ENCODE data around the gene CPA5.

Gene CPA5

GRCh38 chr7:130387628-130388403 is 43.2 kb downstream of the CPA5 start:
- Histone ChIP-seq H3K4me3 (no peak overlapping the region), H3K9me3 (no peaks in the 10 kb centered on the region), H3K27me3 (no peaks in the 10 kb centered on the region), H3K4me1 (peaks cover 0 to 14% (median 4%) of the 10 kb centered on the region in 4 donors), H3K36me3 (no peaks in the 10 kb centered on the region), H3K27ac (no peak overlapping the region)
- intact Hi-C loops (cut with DNase I; ENCODE audit: low total_unique reads): no loop called here
- TF ChIP-seq CTCF (IDR thresholded peaks at IDR 0.05): no peak
- DNase-seq: no peak

- no peaks in the 10 kb centered on the region for H3K36me3 ChIP-seq
- H3K27ac ChIP-seq: no peak overlapping the region
- no peaks in the 10 kb centered on the region for H3K27me3 ChIP-seq
- intact Hi-C loops (cut with DNase I; ENCODE audit: low total_unique reads): no loop called here
- peaks cover 0 to 23% (median 5%) of the 10 kb centered on the region in 4 donors for H3K4me1 ChIP-seq
- TF ChIP-seq CTCF (IDR thresholded peaks at IDR 0.05): no peak
- H3K9me3 ChIP-seq: no peaks in the 10 kb centered on the region
- DNase-seq: no peak
- H3K4me3 ChIP-seq: no peak overlapping the region
These were observed 44.1 kb downstream of the CPA5 start for GRCh38 chr7:130388671-130389070.

- no peak for DNase-seq
- no peaks in the 10 kb centered on the region for H3K9me3 ChIP-seq
These were observed 45.9 kb downstream of the CPA5 start for GRCh38 chr7:130390486-130390885.

GRCh38 chr7:130393101-130393561 is 48.5 kb downstream of the CPA5 start:
- peak overlapping the region; percentile 14 to 59 for H3K27ac ChIP-seq
- H3K4me1 ChIP-seq: peaks cover 0 to 54% (median 12%) of the 10 kb centered on the region in 4 donors
- H3K36me3 ChIP-seq: no peaks in the 10 kb centered on the region
- no peak for DNase-seq
- no peak overlapping the region for H3K4me3 ChIP-seq
- H3K27me3 ChIP-seq: no peaks in the 10 kb centered on the region
- H3K9me3 ChIP-seq: no peaks in the 10 kb centered on the region
- intact Hi-C loops (cut with DNase I; ENCODE audit: low total_unique reads): loop anchor here (10.0 kb wide), 1 partner anchor 118 kb away; no protein-coding TSS in a partner anchor
- TF ChIP-seq CTCF (IDR thresholded peaks at IDR 0.05): no peak

More at GRCh38 chr7:130390486-130390885, 45.9 kb downstream of the CPA5 start:
- H3K36me3 ChIP-seq: no peaks in the 10 kb centered on the region
- intact Hi-C loops (cut with DNase I; ENCODE audit: low total_unique reads): loop anchor here (10.0 kb wide), 1 partner anchor 116 kb away; no protein-coding TSS in a partner anchor
- no peaks in the 10 kb centered on the region for H3K27me3 ChIP-seq
- H3K4me1 ChIP-seq: peaks cover 0 to 27% (median 5%) of the 10 kb centered on the region in 4 donors
- TF ChIP-seq CTCF (IDR thresholded peaks at IDR 0.05): no peak
- H3K4me3 ChIP-seq: no peak overlapping the region
- H3K27ac ChIP-seq: no peak overlapping the region

- H3K9me3 ChIP-seq: no peaks in the 10 kb centered on the region
- no peak for TF ChIP-seq CTCF (IDR thresholded peaks at IDR 0.05)
- H3K27ac ChIP-seq: peak overlapping the region in 1 of 2 donors; percentile 81
- H3K4me1 ChIP-seq: peaks cover 0 to 61% (median 14%) of the 10 kb centered on the region in 4 donors
- no peaks in the 10 kb centered on the region for H3K36me3 ChIP-seq
- H3K4me3 ChIP-seq: no peak overlapping the region
- intact Hi-C loops (cut with DNase I; ENCODE audit: low total_unique reads): loop anchor here (10.0 kb wide), 1 partner anchor 119 kb away; no protein-coding TSS in a partner anchor
- no peaks in the 10 kb centered on the region for H3K27me3 ChIP-seq
- DNase-seq: no peak
These were observed 49.3 kb downstream of the CPA5 start for GRCh38 chr7:130393841-130394411.
